CD4-positive, alpha-beta T cell treated with Interleukin-15 for 4 hours (primary cell): ENCODE data around the gene DENND11.

Experiments
- DNase-seq: peaks from one replicate; pipeline ENCODE4 v3.0.0-alpha.2; 2020; ENCODE audit warnings: low spot score

DENND11 gene

GRCh38 chr7:141679014-141679413 lies 23.0 kb downstream of the DENND11 start:
- DNase-seq: no peak

DNA sequence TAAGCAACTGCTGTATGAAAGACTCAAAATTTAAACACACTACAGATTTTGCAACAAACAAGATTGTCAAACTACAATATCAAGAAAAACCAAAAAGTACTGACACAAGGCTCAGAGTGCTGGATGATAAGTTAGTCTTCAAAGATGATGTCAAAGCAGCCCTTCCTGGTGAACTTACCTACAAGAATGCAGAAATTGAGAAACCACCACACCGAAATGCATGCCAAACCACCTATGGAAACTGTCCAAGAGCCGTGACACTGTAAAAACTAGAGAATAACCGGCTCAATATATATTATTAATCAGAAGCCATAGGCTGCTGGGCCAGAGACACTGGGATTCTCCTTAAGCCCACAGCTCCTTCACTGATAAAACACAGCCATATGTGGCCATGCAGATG lies 25.3 kb downstream of the DENND11 start:
- no peak for DNase-seq

GRCh38 chr7:141675436-141676215 lies 26.3 kb downstream of the DENND11 start:
- peak; percentile 14 for DNase-seq

DNA sequence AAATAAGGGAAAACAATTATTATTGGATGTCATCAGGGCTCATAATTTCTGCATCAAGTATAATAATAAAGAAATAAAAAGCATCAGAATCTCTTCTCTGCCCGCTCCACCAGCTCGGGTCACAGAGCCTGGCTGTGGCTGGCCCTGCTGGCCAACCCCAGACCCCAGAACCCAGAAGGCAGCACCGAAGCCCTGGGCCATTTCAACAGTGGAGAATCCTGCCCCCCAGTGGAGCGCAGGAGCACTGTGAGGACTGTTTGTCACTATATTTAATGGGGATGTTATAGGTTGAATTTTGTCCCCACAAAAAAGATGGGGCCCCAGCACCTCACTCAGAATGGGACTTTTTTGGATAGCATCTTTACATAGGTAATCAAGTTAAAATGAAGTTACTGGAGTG lies 27.3 kb downstream of the DENND11 start:
- DNase-seq: no peak

- DNase-seq: no peak
Measured at GRCh38 chr7:141674171-141674671, 27.7 kb downstream of the DENND11 start.

DNA sequence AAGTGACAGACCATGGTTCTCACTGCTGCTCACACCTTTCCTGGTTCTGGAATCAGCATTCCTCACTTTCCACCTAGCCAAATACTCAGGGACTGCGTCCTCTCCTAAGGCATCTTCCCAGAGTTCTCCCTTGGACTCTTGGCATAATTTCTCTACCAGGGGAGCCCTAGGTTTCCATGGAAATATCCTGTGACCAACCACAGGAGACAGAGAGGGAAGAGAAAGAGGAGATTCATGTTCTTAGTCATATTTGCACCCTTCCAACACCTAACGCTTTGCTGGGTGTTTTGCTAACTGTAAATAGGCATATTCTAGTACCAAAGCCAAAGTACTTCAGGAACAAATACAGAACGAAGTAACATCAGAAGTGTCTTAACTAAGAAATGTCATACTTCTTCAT lies 28.6 kb downstream of the DENND11 start:
- DNase-seq: no peak

DNA sequence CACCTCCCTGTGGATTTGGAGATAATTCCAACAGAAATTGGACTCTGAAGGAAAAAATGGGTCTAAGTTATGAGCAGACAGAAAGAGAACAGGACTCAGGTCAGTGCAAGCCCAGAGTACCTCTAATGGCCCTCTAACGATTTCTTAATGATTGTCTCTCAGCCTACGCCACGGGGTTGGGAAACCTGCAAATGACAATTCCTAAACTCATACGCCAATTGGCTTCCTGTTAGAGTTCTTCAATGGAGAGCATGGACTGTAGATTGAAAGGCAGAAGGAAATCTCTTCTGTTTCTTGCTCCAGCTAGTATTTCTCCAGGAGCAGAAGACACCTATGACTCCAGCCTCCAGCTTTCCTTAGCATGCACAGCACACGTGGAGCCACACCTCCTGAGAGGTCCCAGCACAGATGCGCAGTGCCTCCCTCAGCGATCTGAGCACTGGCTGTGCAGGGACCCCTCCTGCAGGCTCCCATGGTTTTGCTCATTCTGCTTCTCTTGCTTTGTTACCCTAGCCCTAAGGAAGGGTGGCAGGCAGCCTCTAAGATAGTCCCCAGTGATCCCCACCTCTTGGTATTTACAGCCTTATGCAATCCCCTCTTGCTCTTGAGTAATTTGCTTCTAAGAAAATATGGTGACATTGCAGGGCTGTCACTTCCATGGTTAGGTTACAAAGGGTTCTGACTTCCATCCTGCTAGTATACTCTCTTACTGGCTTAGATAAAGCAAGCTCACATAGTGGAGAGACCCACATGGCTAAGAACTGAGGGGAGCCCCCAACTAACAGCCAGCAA lies 30.1 kb downstream of the DENND11 start:
- no peak for DNase-seq

DNA sequence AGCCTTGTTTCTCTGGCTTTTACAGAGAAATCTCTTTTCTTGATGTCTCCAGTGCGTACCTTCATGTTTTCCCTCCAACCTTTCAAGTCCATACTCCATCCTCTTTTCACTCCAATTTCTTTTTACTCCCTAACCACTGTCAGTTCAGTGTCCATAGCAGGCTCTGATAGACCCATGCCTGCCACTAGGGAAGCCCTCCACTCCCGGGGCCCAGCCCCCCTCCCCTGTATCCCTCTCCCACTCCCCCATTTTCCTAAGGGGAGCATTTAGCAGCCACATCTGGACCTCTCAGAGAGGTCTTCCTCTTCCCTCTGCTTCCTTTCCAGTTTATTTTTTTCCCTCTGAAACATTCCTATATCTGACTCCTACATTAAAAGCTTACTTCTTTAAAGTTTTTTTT lies 33.1 kb downstream of the DENND11 start:
- no peak for DNase-seq

GRCh38 chr7:141666071-141666470 lies 35.9 kb downstream of the DENND11 start:
- no peak for DNase-seq

DNA sequence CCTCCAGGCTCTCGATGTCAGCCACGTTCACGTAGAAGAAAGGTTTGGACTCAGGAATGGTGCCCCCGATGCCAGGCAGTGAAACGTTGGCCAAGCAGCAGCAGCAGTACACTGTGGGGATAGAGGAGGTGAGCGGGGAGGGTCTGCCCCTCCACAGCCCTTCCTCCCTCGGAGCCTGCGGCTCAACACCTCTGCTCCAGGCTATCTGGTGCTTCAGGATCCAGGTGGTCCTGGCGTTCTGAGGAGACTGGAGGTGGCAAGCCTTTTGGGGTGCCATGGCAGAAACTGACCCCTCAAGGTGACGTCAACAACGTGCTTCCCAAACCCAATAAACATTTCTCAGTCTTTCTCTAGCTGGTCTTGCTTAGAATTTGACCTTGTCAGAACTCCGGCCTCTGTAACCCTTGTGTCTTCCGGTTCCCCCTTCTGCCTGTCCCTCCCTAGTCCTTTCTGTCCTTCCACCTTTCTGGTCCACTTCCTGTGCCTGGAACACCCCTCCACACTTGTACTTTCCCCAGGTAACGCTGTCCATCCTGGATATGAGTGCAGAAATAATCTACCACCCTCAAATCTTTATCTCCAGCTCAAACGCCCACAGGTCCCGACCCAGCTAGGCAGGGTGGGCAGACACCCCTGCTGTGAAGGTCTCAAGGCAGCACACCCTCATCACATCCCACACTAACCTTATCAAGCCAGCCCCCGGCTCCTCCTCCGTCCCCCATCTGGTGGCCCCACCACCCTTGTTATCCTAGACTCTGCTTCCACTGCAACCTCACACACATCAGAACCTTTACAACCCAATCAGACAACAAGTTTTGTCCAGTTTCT lies 36.5 kb downstream of the DENND11 start:
- DNase-seq: no peak

DNA sequence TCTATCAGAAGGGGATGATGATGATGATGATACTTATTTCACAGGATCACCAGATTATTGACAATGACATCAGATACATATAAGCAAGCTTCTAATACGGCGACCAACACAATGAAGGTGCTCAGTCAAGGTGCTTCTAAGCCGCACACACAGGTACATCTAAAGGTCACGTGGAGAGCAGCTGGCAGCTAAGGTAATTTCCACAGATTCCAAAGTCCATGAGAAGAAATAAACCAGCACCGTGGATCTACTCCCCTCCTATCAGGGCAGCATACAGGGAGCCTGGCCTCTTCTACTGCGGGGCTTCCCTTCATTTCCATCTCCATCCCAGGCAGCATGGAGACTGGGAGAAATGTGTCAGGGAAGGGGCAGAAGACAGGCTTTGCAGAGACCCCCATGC lies 37.5 kb downstream of the DENND11 start:
- no peak for DNase-seq

- no peak for DNase-seq
Measured at GRCh38 chr7:141663081-141663849, 38.7 kb downstream of the DENND11 start.

- no peak for DNase-seq
Measured at GRCh38 chr7:141660259-141660658, 41.7 kb downstream of the DENND11 start.

GRCh38 chr7:141659501-141659900 lies 42.5 kb downstream of the DENND11 start:
- no peak for DNase-seq

- DNase-seq: peak; percentile 66
Measured at GRCh38 chr7:141654551-141654950, 47.4 kb downstream of the DENND11 start.

DNA sequence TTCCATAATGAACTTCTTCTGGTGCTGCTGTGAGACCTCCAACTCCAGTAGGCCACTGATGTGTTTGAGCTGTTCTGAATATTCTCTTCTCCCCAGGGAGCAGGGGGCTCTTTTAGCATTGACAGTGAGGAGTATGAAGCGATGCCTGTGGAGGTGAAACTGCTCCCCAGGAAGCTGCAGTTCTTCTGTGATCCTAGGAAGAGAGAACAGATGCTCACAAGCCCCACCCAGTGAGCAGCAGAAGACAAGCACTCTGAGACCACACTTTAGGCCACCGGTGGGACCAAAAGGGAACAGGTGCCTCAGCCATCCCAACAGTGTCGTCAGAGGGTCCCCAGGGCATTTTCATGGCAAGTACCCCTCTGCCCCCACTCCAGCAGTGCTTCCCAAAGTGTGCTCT lies 49.3 kb downstream of the DENND11 start:
- no peak for DNase-seq
